Epithelial cell of prostate (primary cell): ENCODE results near the gene IRF2.

ENCODE experiments used
- DNase-seq: peaks from one replicate; pipeline ENCODE4 v3.0.0-alpha.2; 2011; ENCODE audit warnings: low read depth, low spot score
- H3K27ac ChIP-seq: fragments of 450-650 bp; 2 replicates; pipeline ENCODE4 v1.5.1; 2017; ENCODE audit warnings: mild to moderate bottlenecking

IRF2 gene

GRCh38 chr4:184474263-184475095, at the start of gene IRF2:
Gene IRF2 (minus strand): TSS chr4:184474550. CDS start chr4:184429064, 45,486 bp downstream.
- H3K27ac ChIP-seq = peak within 1 kb of the TSS; percentile 87
- peak; percentile 93 for DNase-seq

GRCh38 chr4:184515606-184516005, 41.3 kb upstream of the IRF2 start:
- H3K27ac ChIP-seq = no peak overlapping the region
- DNase-seq = no peak

GRCh38 chr4:184514121-184514988, 40.0 kb upstream of the IRF2 start:
- no peak for DNase-seq
- no peak overlapping the region for H3K27ac ChIP-seq

GRCh38 chr4:184513802-184514120, 39.4 kb upstream of the IRF2 start:
- H3K27ac ChIP-seq = no peak overlapping the region
- no peak for DNase-seq

- no peak overlapping the region for H3K27ac ChIP-seq
- no peak for DNase-seq
These were observed 36.8 kb upstream of the IRF2 start for GRCh38 chr4:184511156-184511555.

GRCh38 chr4:184510401-184510800, 36.1 kb upstream of the IRF2 start:
- no peak for DNase-seq

GRCh38 chr4:184506527-184507121, 32.3 kb upstream of the IRF2 start:
- no peak for DNase-seq
- no peak overlapping the region for H3K27ac ChIP-seq

More at GRCh38 chr4:184510401-184510800, 36.1 kb upstream of the IRF2 start:
- no peak overlapping the region for H3K27ac ChIP-seq

- DNase-seq = no peak
- H3K27ac ChIP-seq = no peak overlapping the region
These were observed 30.0 kb upstream of the IRF2 start for GRCh38 chr4:184504385-184504784.

GRCh38 chr4:184503869-184504300, 29.5 kb upstream of the IRF2 start:
- no peak for DNase-seq
- no peak overlapping the region for H3K27ac ChIP-seq

- DNase-seq = no peak
- H3K27ac ChIP-seq = no peak overlapping the region
These were observed 26.6 kb upstream of the IRF2 start for GRCh38 chr4:184500748-184501589.

GRCh38 chr4:184499996-184500395, 25.6 kb upstream of the IRF2 start:
- H3K27ac ChIP-seq = no peak overlapping the region
- no peak for DNase-seq

- H3K27ac ChIP-seq = no peak overlapping the region
- DNase-seq = no peak
These were observed 24.2 kb upstream of the IRF2 start for GRCh38 chr4:184498598-184498997.

GRCh38 chr4:184489771-184490170, 15.4 kb upstream of the IRF2 start:
- DNase-seq = no peak
- H3K27ac ChIP-seq = no peak overlapping the region

GRCh38 chr4:184487503-184487902, 13.2 kb upstream of the IRF2 start:
- H3K27ac ChIP-seq = no peak overlapping the region
- DNase-seq = no peak

GRCh38 chr4:184485279-184485678, 10.9 kb upstream of the IRF2 start:
- H3K27ac ChIP-seq = no peak overlapping the region
- no peak for DNase-seq

GRCh38 chr4:184481544-184481943, 7.2 kb upstream of the IRF2 start:
- DNase-seq = no peak
- H3K27ac ChIP-seq = no peak overlapping the region

- no peak for DNase-seq
- H3K27ac ChIP-seq = no peak overlapping the region
These were observed 5.2 kb upstream of the IRF2 start for GRCh38 chr4:184479516-184479950.

GRCh38 chr4:184477201-184477999, 3.0 kb upstream of the IRF2 start:
- H3K27ac ChIP-seq = no peak overlapping the region
- DNase-seq = no peak

- no peak overlapping the region for H3K27ac ChIP-seq
- DNase-seq = no peak
These were observed 2.3 kb upstream of the IRF2 start for GRCh38 chr4:184476695-184477094.
